HepG2 (cell line): ENCODE results near the gene FER1L5. TPM values are rescaled to one million over a fixed set of nuclear protein-coding genes. Genes with fewer than 3 reads are reported as not detected.
A peak's percentile ranks its signal among the peaks of the same experiment; 100 is the strongest.

Experiments used
- CC2D1A ChIP-seq: sonication (generic); formaldehyde crosslinking; IDR thresholded peaks from 2 replicates; pipeline ENCODE4 v1.8.1; 2023; ENCODE audit warnings: mild to moderate bottlenecking, missing genetic modification reagents
- CEBPB ChIP-seq: IDR thresholded peaks from 2 replicates; pipeline ENCODE4 v1.6.1; 2011; ENCODE audit warnings: low read depth, low read length, improper control_type of control experiment, borderline replicate concordance
- DRAP1 ChIP-seq: IDR thresholded peaks from 2 replicates; pipeline ENCODE4 v1.6.1; 2016; ENCODE audit warnings: missing genetic modification reagents, missing compliant biosample characterization
- ELF3 ChIP-seq: IDR thresholded peaks from 2 replicates; pipeline ENCODE4 v1.6.1; 2016; ENCODE audit warnings: missing genetic modification reagents, missing compliant biosample characterization
- FOXK1 ChIP-seq: sonication (generic); formaldehyde crosslinking; IDR thresholded peaks from 2 replicates; pipeline ENCODE4 v1.4.0; 2020; ENCODE audit warnings: low read depth, missing genetic modification reagents, borderline replicate concordance
- HOXA3 ChIP-seq: sonication (generic); formaldehyde crosslinking; IDR thresholded peaks from 2 replicates; pipeline ENCODE4 v1.5.0; 2020; ENCODE audit warnings: missing genetic modification reagents
- JUNB ChIP-seq: sonication (generic); formaldehyde crosslinking; IDR thresholded peaks from 2 replicates; pipeline ENCODE4 v1.8.0; 2022; ENCODE audit warnings: missing genetic modification reagents, mild to moderate bottlenecking, borderline replicate concordance
- KAT8 ChIP-seq: IDR thresholded peaks from 2 replicates; pipeline ENCODE4 v1.6.1; 2016; ENCODE audit warnings: missing genetic modification reagents, missing compliant biosample characterization
- MAFG ChIP-seq: sonication (generic); formaldehyde crosslinking; IDR thresholded peaks from 2 replicates; pipeline ENCODE4 v1.5.1; 2020; ENCODE audit warnings: mild to moderate bottlenecking, missing genetic modification reagents
- MTF1 ChIP-seq: sonication (generic); formaldehyde crosslinking; IDR thresholded peaks from 2 replicates; pipeline ENCODE4 v1.5.0; 2020; ENCODE audit warnings: missing genetic modification reagents
- MYC ChIP-seq: sonication (generic); formaldehyde crosslinking; IDR thresholded peaks from 2 replicates; pipeline ENCODE4 v1.9.0; 2021; ENCODE audit warnings: missing genetic modification reagents, borderline replicate concordance
- NCOR1 ChIP-seq: fragments of 200-600 bp; sonication (generic); IDR thresholded peaks from 2 replicates; pipeline ENCODE4 v1.7.0; 2017; ENCODE audit warnings: antibody characterized with exemption, low read length, borderline replicate concordance
- NFYC ChIP-seq: IDR thresholded peaks from 2 replicates; pipeline ENCODE4 v1.6.1; 2016; ENCODE audit warnings: missing genetic modification reagents, missing compliant biosample characterization
- NR2F2 ChIP-seq: IDR thresholded peaks from 2 replicates; pipeline ENCODE4 v1.6.1; 2012; ENCODE audit warnings: low read depth, inconsistent platforms, borderline replicate concordance
- POLR2G ChIP-seq: fragments of 200-400 bp; formaldehyde crosslinking; IDR thresholded peaks from 2 replicates; pipeline ENCODE4 v1.6.1; 2018; ENCODE audit warnings: mild to moderate bottlenecking, low read depth, low read length, moderate library complexity
- RAD51 ChIP-seq: fragments of 450-650 bp; IDR thresholded peaks from 2 replicates; pipeline ENCODE4 v1.6.1; 2016; ENCODE audit warnings: borderline replicate concordance
- XRCC5 ChIP-seq: fragments of 200-400 bp; formaldehyde crosslinking; optimal IDR thresholded peaks from 2 replicates; pipeline ENCODE3; 2017; ENCODE audit warnings: mild to moderate bottlenecking, low read length
- ZBTB44 ChIP-seq: sonication (generic); formaldehyde crosslinking; IDR thresholded peaks from 2 replicates; pipeline ENCODE4 v1.4.0; 2020; ENCODE audit warnings: missing genetic modification reagents
- ZFP37 ChIP-seq: sonication (generic); formaldehyde crosslinking; IDR thresholded peaks from 2 replicates; pipeline ENCODE4 v1.4.0; 2020; ENCODE audit warnings: missing genetic modification reagents, borderline replicate concordance
- ZNF282 ChIP-seq: fragments of 450-650 bp; IDR thresholded peaks from 2 replicates; pipeline ENCODE4 v1.6.1; 2018; ENCODE audit not compliant: partially characterized antibody
- ZNF562 ChIP-seq: sonication (generic); formaldehyde crosslinking; IDR thresholded peaks from 2 replicates; pipeline ENCODE4 v1.8.0; 2022; ENCODE audit warnings: missing genetic modification reagents, borderline replicate concordance
- ZNF629 ChIP-seq: sonication (generic); formaldehyde crosslinking; conservative IDR thresholded peaks from 2 replicates; pipeline ENCODE4 v1.5.0; 2020; ENCODE audit warnings: missing genetic modification reagents
- ZSCAN5A ChIP-seq: sonication (generic); formaldehyde crosslinking; IDR thresholded peaks from 2 replicates; pipeline ENCODE4 v1.8.0; 2022; ENCODE audit warnings: mild to moderate bottlenecking, missing genetic modification reagents, borderline replicate concordance
- polyA plus RNA-seq, 8 experiments: library from polyadenylated mRNA; depleted of rRNA in 3 of 8; stranded (reverse) in 7 of 8; unstranded in 1 of 8; fragments of >200 nt; fragmentation: Illumina TruSeq in 4 of 8; extraction: Trizol in 4 of 8; gene quantifications; 2 replicates each; pipeline versions ENCODE4 v1.2.1 to v1.2.3, GENCODE V29; 2011 to 2016; ENCODE audit warnings: low read depth in 4 of 8, missing spikeins in 1 of 8, mixed read lengths in 1 of 8; ENCODE audit not compliant: insufficient read depth in 1 of 8
- total RNA-seq, 5 experiments: library from RNA; depleted of rRNA; stranded (reverse); fragments of >200 nt; fragmentation: Illumina TruSeq; extraction: Trizol; gene quantifications; 2 replicates each; pipeline ENCODE4 v1.2.3, GENCODE V29; 2016; ENCODE audit warnings: low read depth in 1 of 5
- TF ChIP-seq, protein P1 (sequence below): sonication (generic); formaldehyde crosslinking; IDR thresholded peaks from 2 replicates; pipeline ENCODE4 v1.8.0; 2022; ENCODE audit warnings: missing genetic modification reagents, low read depth, mild to moderate bottlenecking, borderline replicate concordance
- TF ChIP-seq, protein P2 (sequence below): sonication (generic); formaldehyde crosslinking; IDR thresholded peaks from 2 replicates; pipeline ENCODE4 v1.5.1; 2020; ENCODE audit warnings: mild to moderate bottlenecking, moderate library complexity, missing genetic modification reagents

The FER1L5 gene
- total and polyA plus RNA-seq, 2 of the 13 experiments (the other 11 are each of a cell fraction or from before 2014, with no cell fraction given): 0.02 to 0.08 TPM

GRCh38 chr2:96683972-96684820 is 41.6 kb downstream of the FER1L5 start (continued):
- no peak for TF ChIP-seq MTF1 (CRISPR knock-in tag)
- TF ChIP-seq CEBPB: no peak
- TF ChIP-seq RAD51: no peak
- TF ChIP-seq XRCC5: peak; percentile 41
- peak; percentile 31; the same call in 1 of the 2 replicates for TF ChIP-seq FOXK1 (CRISPR knock-in tag)
- no peak for TF ChIP-seq ZNF562 (CRISPR knock-in tag)
- TF ChIP-seq NCOR1: peak; percentile 66; the same call in 1 of the 2 replicates
- TF ChIP-seq ZSCAN5A (CRISPR knock-in tag): peak; percentile 57; the same call in 1 of the 2 replicates
- TF ChIP-seq DRAP1 (CRISPR knock-in tag): peak; percentile 48; the same call in 1 of the 2 replicates
- TF ChIP-seq MAFG (CRISPR knock-in tag): peak; percentile 53; the same call in 1 of the 2 replicates
- TF ChIP-seq, protein P1, sequence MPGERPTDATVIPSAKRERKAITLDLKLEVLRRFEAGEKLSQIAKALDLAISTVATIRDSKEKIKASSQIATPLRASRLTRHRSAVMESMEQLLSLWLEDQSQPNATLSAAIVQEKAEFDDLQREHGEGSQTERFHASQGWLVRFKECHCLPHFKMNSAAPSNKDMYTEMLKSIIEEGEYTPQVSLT (CRISPR knock-in tag): no peak
- TF ChIP-seq HOXA3 (CRISPR knock-in tag): peak; percentile 59; the same call in 1 of the 2 replicates
- no peak for TF ChIP-seq CC2D1A (CRISPR knock-in tag)
- peak; percentile 51 for TF ChIP-seq POLR2G
- TF ChIP-seq NR2F2: 0 out of 2 replicates have a peak, but pooled peaks have one; percentile 43
- TF ChIP-seq ZNF282: no peak
- TF ChIP-seq JUNB (CRISPR knock-in tag): no peak
- 0 out of 2 replicates have a peak, but pooled peaks have one; percentile 12 for TF ChIP-seq ZNF629
- TF ChIP-seq, protein P2, sequence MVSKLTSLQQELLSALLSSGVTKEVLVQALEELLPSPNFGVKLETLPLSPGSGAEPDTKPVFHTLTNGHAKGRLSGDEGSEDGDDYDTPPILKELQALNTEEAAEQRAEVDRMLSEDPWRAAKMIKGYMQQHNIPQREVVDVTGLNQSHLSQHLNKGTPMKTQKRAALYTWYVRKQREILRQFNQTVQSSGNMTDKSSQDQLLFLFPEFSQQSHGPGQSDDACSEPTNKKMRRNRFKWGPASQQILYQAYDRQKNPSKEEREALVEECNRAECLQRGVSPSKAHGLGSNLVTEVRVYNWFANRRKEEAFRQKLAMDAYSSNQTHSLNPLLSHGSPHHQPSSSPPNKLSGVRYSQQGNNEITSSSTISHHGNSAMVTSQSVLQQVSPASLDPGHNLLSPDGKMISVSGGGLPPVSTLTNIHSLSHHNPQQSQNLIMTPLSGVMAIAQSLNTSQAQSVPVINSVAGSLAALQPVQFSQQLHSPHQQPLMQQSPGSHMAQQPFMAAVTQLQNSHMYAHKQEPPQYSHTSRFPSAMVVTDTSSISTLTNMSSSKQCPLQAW (CRISPR knock-in tag): peak; percentile 89
- peak; percentile 45; the same call in 1 of the 2 replicates for TF ChIP-seq ELF3
- TF ChIP-seq NFYC (CRISPR knock-in tag): peak; percentile 23; the same call in 1 of the 2 replicates
- TF ChIP-seq ZFP37 (CRISPR knock-in tag): no peak
- TF ChIP-seq KAT8 (CRISPR knock-in tag): peak; percentile 64
- TF ChIP-seq ZBTB44 (CRISPR knock-in tag): 0 out of 2 replicates have a peak, but pooled peaks have one; percentile 41
- TF ChIP-seq MYC (CRISPR knock-in tag): peak; percentile 75; the same call in 1 of the 2 replicates
